K562 (cell line): Measurements from ENCODE around the gene NBEAL1. TPM values are rescaled to one million over a fixed set of nuclear protein-coding genes. Genes with fewer than 3 reads are reported as not detected.

Experiments
- CBFA2T2 ChIP-seq: fragments of 450-650 bp; conservative IDR thresholded peaks from 2 replicates; pipeline ENCODE4 v1.6.1; 2017; ENCODE audit warnings: mild to moderate bottlenecking
- ELF2 ChIP-seq: fragments of 250-450 bp; sonication (Bioruptor Pico); IDR thresholded peaks from 2 replicates; pipeline ENCODE4 v1.5.0; 2021; ENCODE audit warnings: mild to moderate bottlenecking
- ETS1 ChIP-seq: conservative IDR thresholded peaks from 2 replicates; pipeline ENCODE4 v1.6.1; 2011; ENCODE audit warnings: low read depth, mild to moderate bottlenecking, low read length; ENCODE audit not compliant: control insufficient read depth
- EWSR1 ChIP-seq: fragments of 450-650 bp; IDR thresholded peaks from 2 replicates; pipeline ENCODE4 v1.6.1; 2018; ENCODE audit warnings: borderline replicate concordance, mild to moderate bottlenecking, low read depth, moderate library complexity; ENCODE audit not compliant: partially characterized antibody
- HEY1 ChIP-seq: fragments of 250-450 bp; sonication (Bioruptor Pico); IDR thresholded peaks from 2 replicates; pipeline ENCODE4 v1.5.0; 2020; ENCODE audit warnings: mild to moderate bottlenecking, moderate library complexity, borderline replicate concordance
- MBD2 ChIP-seq: sonication (generic); IDR thresholded peaks from 2 replicates; pipeline ENCODE4 v1.6.1; 2016; ENCODE audit warnings: low read depth, borderline replicate concordance
- NCOA1 ChIP-seq: fragments of 450-650 bp; IDR thresholded peaks from 2 replicates; pipeline ENCODE4 v1.6.1; 2016; ENCODE audit warnings: low read depth
- PBX2 ChIP-seq, 2 experiments: IDR thresholded peaks in 1 of 2; conservative IDR thresholded peaks in 1 of 2; 2 replicates each; pipeline ENCODE4 v1.6.1; 2016; ENCODE audit warnings: low read depth in 2 of 2, mild to moderate bottlenecking in 1 of 2, missing compliant biosample characterization in 1 of 2, missing genetic modification characterization in 1 of 2, moderate library complexity in 1 of 2
- PML ChIP-seq: IDR thresholded peaks from 2 replicates; pipeline ENCODE4 v1.6.1; 2012; ENCODE audit warnings: low read length, inconsistent platforms
- RBM25 ChIP-seq: fragments of 200-400 bp; formaldehyde crosslinking; IDR thresholded peaks from 2 replicates; pipeline ENCODE4 v1.6.1; 2018; ENCODE audit warnings: low read length, low read depth, moderate library complexity; ENCODE audit not compliant: severe bottlenecking
- RCOR1 ChIP-seq, 2 experiments: IDR thresholded peaks; 2 replicates each; pipeline ENCODE4 v1.6.1; 2012; ENCODE audit warnings: low read depth in 2 of 2, low read length in 2 of 2, borderline replicate concordance in 1 of 2, improper control_type of control experiment in 1 of 2
- RNF2 ChIP-seq: sonication (generic); IDR thresholded peaks from 2 replicates; pipeline ENCODE4 v1.6.1; 2016
- SUPT5H ChIP-seq: fragments of 450-650 bp; IDR thresholded peaks from 2 replicates; pipeline ENCODE4 v1.6.1; 2016
- TFAM ChIP-seq: fragments of 250-450 bp; sonication (Bioruptor Pico); conservative IDR thresholded peaks from 2 replicates; pipeline ENCODE4 v1.5.0; 2021; ENCODE audit warnings: mild to moderate bottlenecking, moderate library complexity
- VEZF1 ChIP-seq: fragments of 200-800 bp; sonication (Bioruptor generic); IDR thresholded peaks from 2 replicates; pipeline ENCODE4 v1.6.1; 2017; ENCODE audit warnings: missing genetic modification characterization, missing compliant biosample characterization
- ZBTB33 ChIP-seq: sonication (generic); formaldehyde crosslinking; IDR thresholded peaks from 2 replicates; pipeline ENCODE4 v1.8.1; 2023; ENCODE audit warnings: mild to moderate bottlenecking, missing genetic modification reagents
- ZFX ChIP-seq: sonication (generic); formaldehyde crosslinking; IDR thresholded peaks from 2 replicates; pipeline ENCODE4 v1.8.0; 2022; ENCODE audit warnings: mild to moderate bottlenecking, missing genetic modification reagents, moderate library complexity
- ZNF512 ChIP-seq: IDR thresholded peaks from 2 replicates; pipeline ENCODE4 v1.6.1; 2016; ENCODE audit warnings: missing genetic modification characterization, missing compliant biosample characterization
- polyA plus RNA-seq, 8 experiments: library from polyadenylated mRNA; depleted of rRNA in 4 of 8; stranded (reverse) in 5 of 8; unstranded in 3 of 8; fragments of >200 nt; fragmentation: Nextera tagmentation in 2 of 8; fragmentation: Illumina TruSeq in 1 of 8; extraction: Ambion mirVana in 2 of 8; extraction: Trizol in 1 of 8; gene quantifications; 2 replicates each; pipeline versions ENCODE4 v1.2.1 to v1.2.3, GENCODE V29; 2011 to 2014; ENCODE audit warnings: inconsistent platforms in 1 of 8, missing spikeins in 1 of 8
- total RNA-seq, 7 experiments: library from RNA; depleted of rRNA in 6 of 7; stranded (reverse); fragments of >200 nt in 6 of 7; fragmentation: Illumina TruSeq in 2 of 7; extraction: Trizol in 2 of 7; gene quantifications; 2 replicates each; pipeline versions ENCODE4 v1.2.1 to v1.2.3, GENCODE V29; 2011 to 2021; ENCODE audit warnings: low replicate concordance in 1 of 7

The NBEAL1 gene
- total and polyA plus RNA-seq, 9 of the 15 experiments (the other 6 are each of a cell fraction or from before 2014, with no cell fraction given): 2.1 to 13.5 (median 7.3) TPM

- no peak for TF ChIP-seq EWSR1
- TF ChIP-seq ZFX (CRISPR knock-in tag): peak; percentile 99
- peak; percentile 43 for TF ChIP-seq PML
- peak; percentile 14; the same call in 1 of the 2 replicates for TF ChIP-seq MBD2
- TF ChIP-seq ZBTB33 (CRISPR knock-in tag): no peak
- TF ChIP-seq PBX2 (CRISPR knock-in tag; IDR thresholded peaks at IDR 0.05; ENCODE audit: low read depth): no peak
- TF ChIP-seq PBX2 (tag; conservative IDR thresholded peaks at IDR 0.05; ENCODE audit: low read depth): no peak
- no peak for TF ChIP-seq NCOA1
- no peak for TF ChIP-seq ZNF512 (tag)
- TF ChIP-seq HEY1 (CRISPR knock-in tag): no peak
- peak in 1 of 2 experiments; percentile 43; a peak in 1 of 4 replicates for TF ChIP-seq RCOR1 (IDR thresholded peaks at IDR 0.05; ENCODE audit: borderline replicate concordance in 1 of 2, low read depth in 2 of 2, low read length in 2 of 2)
- peak; percentile 89 for TF ChIP-seq VEZF1 (CRISPR knock-in tag)
- peak; percentile 57; the same call in 1 of the 2 replicates for TF ChIP-seq ETS1
- peak; percentile 95 for TF ChIP-seq SUPT5H
- peak; percentile 83 for TF ChIP-seq ELF2 (CRISPR knock-in tag)
- TF ChIP-seq RNF2: no peak; the same call in 1 of the 2 replicates
- TF ChIP-seq CBFA2T2: peak; percentile 90
- peak; percentile 68 for TF ChIP-seq RBM25
- TF ChIP-seq TFAM (CRISPR knock-in tag): no peak
Observed at GRCh38 chr2:203238704-203239526, 224.2 kb downstream of the NBEAL1 start, which contains the start of gene CYP20A1 (continued).
